ENCODE results near the gene B3GLCT. TPM values are rescaled to one million over a fixed set of nuclear protein-coding genes. Genes with fewer than 3 reads are reported as not detected.

Gene B3GLCT
- total and polyA plus RNA-seq, 2 experiments from 2014 or later = 2.2 to 4.4 TPM

GRCh38 chr13:31219909-31220598 lies 20.3 kb downstream of the B3GLCT start:
- H3K36me3 ChIP-seq (ENCODE audit: insufficient read depth) = no peaks in the 10 kb centered on the region
- ATAC-seq (no peak), DNase-seq (ENCODE audit: low spot score) (no peak)
- TF ChIP-seq EZH2 (IDR thresholded peaks at IDR 0.05; ENCODE audit: low read depth, unreplicated experiment) = no peak
- no peak for TF ChIP-seq STAT1 (IDR thresholded peaks at IDR 0.05; ENCODE audit: unreplicated experiment)
- no peak for TF ChIP-seq JUNB (IDR thresholded peaks at IDR 0.05; ENCODE audit: unreplicated experiment)
- no peak for TF ChIP-seq ZNF331 (CRISPR knock-in tag; IDR thresholded peaks at IDR 0.05; ENCODE audit: low read depth)
- no peak for TF ChIP-seq NANOG (IDR thresholded peaks at IDR 0.05; ENCODE audit: borderline replicate concordance)
- TF ChIP-seq EZH2phosphoT487 (IDR thresholded peaks at IDR 0.05; ENCODE audit: unreplicated experiment) = no peak
- TF ChIP-seq ZNF114 (CRISPR knock-in tag; IDR thresholded peaks at IDR 0.05) = no peak
- TF ChIP-seq CREB1 (CRISPR knock-in tag; IDR thresholded peaks at IDR 0.05; ENCODE audit: low read depth) = no peak
- no peak for TF ChIP-seq REST (IDR thresholded peaks at IDR 0.05; ENCODE audit: unreplicated experiment)
- no peak for TF ChIP-seq POLR2AphosphoS5 (IDR thresholded peaks at IDR 0.05; ENCODE audit: low read depth)
- no peak for TF ChIP-seq ZNF462 (CRISPR knock-in tag; IDR thresholded peaks at IDR 0.05)
- TF ChIP-seq ETS1 (IDR thresholded peaks at IDR 0.05) = no peak
- no peak overlapping the region for H3K4me2 ChIP-seq
- H3K9me3 Mint-ChIP-seq = no peaks in the 10 kb centered on the region
- H3K4me1 Mint-ChIP-seq = peaks cover 2% of the 10 kb centered on the region; the same call in 1 of the 3 replicates
- H3K4me3 Mint-ChIP-seq = no peak overlapping the region
- no peak overlapping the region for H3K27ac ChIP-seq (ENCODE audit: low read depth)
- no peaks in the 10 kb centered on the region for H4K20me1 ChIP-seq (replicated peaks; ENCODE audit: insufficient read depth)
- no peaks in the 10 kb centered on the region for H3K9me2 ChIP-seq (ENCODE audit: insufficient read depth)
- H3K27ac Mint-ChIP-seq = no peak overlapping the region
- H3K27me3 ChIP-seq (ENCODE audit: insufficient read depth) = no peaks in the 10 kb centered on the region
- H3K4me1 ChIP-seq (ENCODE audit: insufficient read depth) = no peaks in the 10 kb centered on the region
- H3F3A ChIP-seq (replicated peaks; ENCODE audit: low read depth) = no peaks in the 10 kb centered on the region
- H3K4me3 ChIP-seq = no peak overlapping the region
- H2AFZ ChIP-seq = no peak overlapping the region
- no peaks in the 10 kb centered on the region for H3K27me3 Mint-ChIP-seq (ENCODE audit: insufficient read depth, low read depth, poor library complexity)
- 0 out of 3 replicates have a peak, but pooled peaks cover 2% of the 10 kb centered on the region for H3K36me3 Mint-ChIP-seq (ENCODE audit: low read depth)
- H3K79me2 ChIP-seq (replicated peaks; ENCODE audit: insufficient read depth) = no peaks in the 10 kb centered on the region
